Brain pericyte (primary cell): Measurements from ENCODE around the gene PBX4.
"Not testable (repeated sequence)": the region's sequence is repeated elsewhere in the genome, so short reads cannot be mapped to it uniquely, and the experiment has no call there.

Experiments
- DNase-seq: peaks from one replicate; pipeline ENCODE4 v3.0.0-alpha.2; 2012; ENCODE audit warnings: low read depth, low spot score

PBX4 gene

DNA sequence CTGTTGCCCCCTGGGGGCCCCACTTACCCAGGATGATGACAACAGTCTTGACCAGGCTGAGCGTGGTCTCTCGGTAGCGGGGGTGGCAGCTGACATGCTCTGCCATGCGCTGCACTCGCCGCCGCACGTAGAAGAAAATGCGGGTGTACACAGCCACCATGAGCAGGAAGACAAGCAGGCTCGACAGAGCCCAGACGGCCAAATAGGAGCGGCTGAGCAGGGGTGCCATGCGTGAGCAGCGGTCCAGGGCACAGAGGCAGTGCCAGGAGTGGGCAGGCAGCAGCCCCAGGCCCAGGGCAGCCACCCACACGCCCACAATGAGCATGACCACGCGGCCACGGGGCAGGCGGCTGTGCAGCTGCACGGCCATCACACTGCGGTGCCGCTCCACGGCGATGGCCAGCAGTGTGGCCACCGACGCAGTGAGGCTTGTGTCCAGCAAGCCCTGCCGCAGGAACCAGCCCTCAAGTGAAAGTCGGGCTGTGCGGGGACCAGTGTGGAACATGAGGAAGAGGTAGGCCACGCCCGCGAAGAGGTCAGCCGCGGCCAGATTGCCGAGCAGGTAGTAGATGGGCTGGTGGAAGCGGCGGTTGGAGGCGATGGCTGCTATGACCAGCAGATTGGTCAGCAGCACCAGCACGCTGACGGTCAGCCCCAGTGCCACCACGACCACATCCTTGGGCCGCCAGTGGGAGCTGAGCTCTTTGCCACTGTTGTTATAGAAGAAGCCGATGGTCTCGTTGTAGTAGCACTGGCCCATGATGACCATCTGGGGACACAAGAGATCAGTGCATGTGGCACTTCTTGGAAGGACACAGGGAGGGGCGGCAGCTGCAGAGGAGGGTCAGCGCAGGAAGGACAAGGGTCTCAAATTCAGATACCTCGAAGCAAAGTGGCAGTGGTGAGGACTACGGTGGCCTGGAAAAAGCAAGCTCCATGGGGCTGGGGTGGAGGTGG, 8.3 kb upstream of the PBX4 start:
- DNase-seq = no peak

DNA sequence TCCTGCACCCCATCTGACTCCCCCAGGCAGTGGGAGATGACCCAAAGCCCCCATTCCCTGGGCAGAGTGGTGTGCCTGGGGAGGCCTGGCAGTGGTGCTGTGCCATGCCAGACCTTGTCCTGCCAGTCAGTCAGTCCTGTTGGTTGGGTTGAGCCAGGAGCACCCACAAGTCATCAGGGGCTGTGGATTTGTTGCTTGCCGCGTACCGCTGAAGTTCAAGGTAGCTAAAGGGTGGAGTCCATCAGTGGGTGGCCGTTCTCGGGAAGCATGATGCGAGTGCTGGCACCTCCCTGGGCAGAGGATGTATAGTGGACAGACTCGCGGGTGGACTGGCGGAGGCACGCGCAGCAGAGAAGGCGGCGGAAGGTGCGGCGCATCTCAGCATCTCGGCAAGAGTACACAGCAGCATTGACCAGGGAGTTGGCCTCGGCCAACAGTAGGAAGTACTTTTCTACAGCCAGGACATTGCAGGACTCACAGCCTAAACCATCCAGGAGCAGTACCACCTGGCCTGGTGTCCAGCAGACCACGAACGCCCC, 5.6 kb upstream of the PBX4 start:
- DNase-seq = no peak

DNA sequence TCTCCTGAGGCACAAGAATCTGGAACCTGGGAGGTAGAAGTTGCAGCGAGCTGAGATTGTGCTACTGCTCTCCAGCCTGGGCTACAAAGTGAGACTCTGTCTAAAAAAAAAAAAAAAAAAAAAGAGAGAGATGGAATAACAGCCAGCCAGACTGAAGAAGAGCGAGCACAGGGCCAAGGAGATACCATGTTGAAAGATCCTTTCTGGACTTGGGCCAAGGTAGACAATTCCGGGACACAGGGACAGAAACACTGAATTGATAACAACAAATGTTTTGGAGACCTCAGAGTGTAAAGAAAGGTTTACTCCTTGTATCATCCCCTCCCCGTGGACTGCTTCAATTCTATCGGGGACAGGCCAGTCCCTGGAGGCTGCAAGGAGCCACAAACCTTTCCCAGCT, 4.9 kb upstream of the PBX4 start:
- no peak for DNase-seq

GRCh38 chr19:19619849-19620210, 1.3 kb upstream of the PBX4 start:
- DNase-seq = no peak

- no peak for DNase-seq
Observed at GRCh38 chr19:19619181-19619848, 828 bp upstream of the PBX4 start.

DNA sequence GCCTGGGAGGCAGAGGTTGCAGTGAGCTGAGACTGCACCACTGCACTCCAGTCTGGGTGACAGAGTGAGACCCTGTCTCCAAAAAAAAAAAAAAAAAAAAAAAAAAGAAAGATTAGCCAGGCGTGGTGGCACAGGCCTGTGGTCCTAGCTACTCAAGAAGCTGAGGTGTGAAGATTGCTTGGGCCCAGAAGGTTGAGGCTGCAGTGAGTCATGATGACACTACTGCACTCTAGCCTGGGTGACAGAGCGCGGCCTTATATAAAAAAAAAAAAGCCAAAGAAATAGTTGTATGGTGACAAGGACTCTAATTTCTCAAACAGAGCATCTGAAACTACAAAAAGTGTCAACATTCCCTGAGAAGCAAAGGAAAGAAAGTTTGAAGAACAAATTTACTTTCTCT, 3.4 kb downstream of the PBX4 start:
- no peak for DNase-seq

GRCh38 chr19:19613506-19613905, 5.0 kb downstream of the PBX4 start:
- no peak for DNase-seq

DNA sequence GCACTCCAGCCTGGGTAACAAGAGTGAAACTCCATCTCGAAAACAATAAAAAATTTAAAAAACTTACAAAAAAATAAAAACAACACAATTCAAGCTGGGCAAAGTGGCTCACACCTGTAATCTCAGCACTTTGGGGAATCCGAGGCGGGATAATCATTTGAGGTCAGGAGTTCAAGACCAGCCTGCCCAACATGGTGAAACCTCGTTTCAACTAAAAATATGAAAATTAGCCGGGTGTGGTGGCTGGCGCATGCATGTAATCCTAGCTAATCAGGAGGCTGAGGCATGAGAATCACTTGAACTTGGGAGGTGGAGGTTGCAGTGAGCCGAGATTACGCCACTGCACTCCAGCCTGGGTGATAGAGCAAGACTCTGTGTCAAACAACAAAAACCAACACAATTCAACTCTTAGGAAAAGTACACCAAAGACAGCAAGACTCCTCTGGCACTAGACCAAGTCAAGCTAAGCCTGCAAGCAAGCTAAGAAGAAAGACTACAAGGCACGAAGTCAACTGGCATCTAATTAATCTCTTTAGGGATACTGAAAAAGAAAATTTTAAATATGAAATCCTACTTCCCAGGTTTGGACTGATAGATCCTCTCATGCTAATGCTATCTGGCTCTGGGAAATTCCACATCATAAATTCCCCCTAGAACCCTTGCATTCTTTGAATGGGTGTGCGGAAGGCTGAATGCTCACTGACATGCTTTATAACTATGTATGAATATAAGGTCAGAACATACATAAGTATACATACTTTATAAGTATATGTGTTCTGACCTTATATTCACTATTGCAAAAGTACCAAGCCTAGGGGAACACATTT, 7.9 kb downstream of the PBX4 start:
- no peak for DNase-seq

DNA sequence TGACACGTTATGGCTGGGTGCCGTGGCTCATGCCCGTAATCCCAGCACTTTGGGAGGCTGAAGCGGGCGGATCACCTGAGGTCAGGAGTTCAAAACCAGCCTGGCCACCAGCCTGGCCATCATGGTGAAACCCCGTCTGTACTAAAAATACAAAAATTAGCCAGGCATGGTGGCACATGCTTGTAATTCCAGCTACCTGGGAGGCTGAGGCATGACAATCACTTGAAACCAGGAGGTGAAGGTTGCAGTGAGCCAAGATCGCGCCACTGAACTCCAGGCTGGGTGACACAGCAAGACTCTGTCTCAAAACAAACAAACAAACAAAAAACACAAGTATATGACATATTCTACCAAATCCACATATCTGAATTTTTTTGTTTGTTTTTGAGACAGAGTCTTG, 11.8 kb downstream of the PBX4 start:
- DNase-seq = not testable (repeated sequence)

DNA sequence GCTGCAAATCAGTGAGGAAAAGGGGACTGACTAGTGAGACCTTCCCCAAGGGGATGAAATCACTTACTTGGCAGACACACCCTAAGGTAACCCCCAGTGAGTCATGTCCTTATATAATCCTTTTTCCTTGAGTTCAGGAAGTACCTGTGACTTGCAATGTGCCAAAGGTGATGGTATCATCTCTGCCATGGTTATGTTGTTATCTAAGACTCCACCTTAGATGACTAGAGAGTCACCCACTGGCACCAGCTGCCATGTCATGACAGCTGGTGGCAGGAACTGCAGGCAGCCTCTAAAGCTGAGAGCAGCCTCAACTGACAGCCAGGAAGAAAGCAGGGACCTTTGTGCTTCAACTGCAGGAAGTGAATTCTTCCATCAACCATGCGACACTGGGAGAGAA, 12.5 kb downstream of the PBX4 start:
- DNase-seq = no peak

DNA sequence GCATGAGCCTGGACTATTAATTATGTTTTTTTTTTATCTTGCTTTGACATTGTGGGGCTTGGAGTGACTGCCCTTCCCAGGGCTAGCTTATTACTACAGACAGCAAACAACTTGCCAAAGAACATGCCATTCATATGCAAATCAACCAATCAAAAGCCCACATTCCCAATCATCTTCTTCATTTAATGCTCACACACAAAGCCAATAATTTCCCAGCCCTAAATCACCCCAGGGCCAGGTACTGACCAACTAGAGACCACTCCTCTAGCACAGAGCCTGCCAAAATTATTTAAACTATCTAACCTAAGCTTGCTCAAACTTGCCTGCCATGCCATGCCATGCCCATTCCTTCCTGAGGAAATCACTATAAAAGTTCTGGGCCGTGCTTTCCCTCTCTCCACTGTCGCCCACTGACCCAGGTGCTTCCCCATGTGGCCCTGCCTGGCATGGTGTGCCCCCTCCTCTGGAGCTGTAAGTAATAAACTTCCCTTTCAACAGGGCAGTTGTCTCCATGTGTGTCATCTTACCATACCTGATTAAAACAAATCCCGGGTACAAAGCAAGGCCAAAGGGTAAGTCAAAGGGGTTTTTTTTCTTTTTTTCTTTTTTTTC, 15.7 kb downstream of the PBX4 start:
- DNase-seq = no peak

GRCh38 chr19:19602136-19602712, 16.3 kb downstream of the PBX4 start:
- no peak for DNase-seq

GRCh38 chr19:19600793-19601330, 17.6 kb downstream of the PBX4 start:
- DNase-seq = no peak

GRCh38 chr19:19598728-19599451, 19.6 kb downstream of the PBX4 start:
- not testable (repeated sequence) for DNase-seq

DNA sequence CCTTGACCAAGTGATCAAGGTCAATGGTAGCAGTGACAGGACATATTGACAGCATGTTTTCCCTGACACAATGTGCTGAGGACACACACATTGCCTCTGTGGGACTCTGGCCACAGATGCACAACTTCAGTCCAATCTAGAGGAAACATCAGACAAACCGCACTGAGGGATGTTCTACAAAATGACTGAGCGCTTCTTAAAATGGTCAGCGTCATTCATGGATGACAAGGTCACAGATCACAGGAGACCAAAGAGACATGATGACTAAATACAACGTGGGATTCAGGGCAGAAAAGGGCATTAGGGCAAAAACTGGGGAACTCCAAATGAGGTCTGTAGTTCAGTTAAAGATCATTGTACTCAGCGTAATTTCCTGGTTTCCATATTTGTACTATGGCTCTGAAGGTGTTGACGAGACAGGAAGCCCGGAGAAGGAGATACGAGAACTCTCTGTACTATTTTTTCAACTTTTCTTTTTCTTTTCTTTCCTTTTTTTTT, 20.6 kb downstream of the PBX4 start:
- DNase-seq = no peak

- peak; percentile 45 for DNase-seq
Observed at GRCh38 chr19:19595171-19595701, 23.3 kb downstream of the PBX4 start.

DNA sequence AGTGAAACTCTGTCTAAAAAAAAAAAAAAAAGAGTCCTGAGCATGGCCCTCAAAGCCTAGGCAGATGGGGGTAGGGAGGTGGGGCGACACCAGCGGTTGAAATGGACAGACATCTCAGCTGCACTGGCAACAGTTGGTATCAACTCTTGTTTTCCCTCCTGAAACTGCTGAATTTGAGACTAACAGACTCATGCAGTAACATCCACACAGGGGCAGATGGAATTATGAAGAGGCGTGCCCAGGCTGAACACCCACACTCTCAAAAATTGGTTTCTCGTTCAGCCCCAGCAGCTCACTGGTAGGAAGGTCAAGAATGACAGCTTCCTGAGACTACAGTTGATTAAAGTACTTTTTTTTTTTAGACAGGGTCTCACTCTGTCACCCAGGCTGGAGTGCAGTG, 24.1 kb downstream of the PBX4 start:
- DNase-seq = no peak

GRCh38 chr19:19592690-19593089, 25.8 kb downstream of the PBX4 start:
- no peak for DNase-seq

- peak; percentile 44 for DNase-seq
Observed at GRCh38 chr19:19591133-19591825, 27.2 kb downstream of the PBX4 start.
